Pancreas (tissue), 10 donors: ENCODE data around the gene KRT4. TPM values are rescaled to one million over a fixed set of nuclear protein-coding genes. Genes with fewer than 3 reads are reported as not detected.

Experiments
- ATAC-seq, 4 donors: fragments of 200-7000 bp; cut with Tn5 transposase; one replicate each; pipeline versions ENCODE4 v1.8.0 to v1.9.1; 2020; ENCODE audit warnings: mild to moderate bottlenecking in 4 of 4, moderate library complexity in 4 of 4
- DNase-seq, 6 donors: peaks; one replicate each; pipeline ENCODE4 v3.0.0-alpha.2; 2020
- FAIRE-seq: peaks from 2 replicates; lab custom pipeline; 2012; peaks lifted over from hg19 to GRCh38; lab: Jason Lieb, UNC
- H3K27ac ChIP-seq, 4 donors: fragments of 200-600 bp; sonication (generic); 1 replicate in 3 of 4; 2 replicates in 1 of 4; pipeline versions ENCODE4 v1.5.0 to v1.8.0; 2020
- H3K27me3 ChIP-seq, 4 donors: fragments of 200-600 bp; one replicate each; pipeline ENCODE4 v1.8.0; 2021
- H3K36me3 ChIP-seq, 3 donors: fragments of 200-600 bp; sonication (generic) in 1 of 3; one replicate each; pipeline versions ENCODE4 v1.5.0 to v1.8.0; 2020 to 2021
- H3K4me1 ChIP-seq, 3 donors: fragments of 200-600 bp; one replicate each; pipeline ENCODE4 v1.8.0; 2021
- H3K4me3 ChIP-seq, 4 donors: fragments of 200-600 bp; sonication (generic) in 2 of 4; one replicate each; pipeline versions ENCODE4 v1.5.0 to v1.8.0; 2020 to 2021
- H3K9me3 ChIP-seq, 4 donors: fragments of 200-600 bp; one replicate each; pipeline ENCODE4 v1.8.0; 2021
- WGBS, 2 donors: extraction: QIAGEN DNeasy Blood & Tissue Kit; methylation state at CpG; one replicate each; pipeline ENCODE4 v1.1.7; 2013; 5-methylcytosine and 5-hydroxymethylcytosine counted together
- intact Hi-C, 3 donors: fragments of 100-400 bp; cut with DNase I; formaldehyde crosslinking; loops; one replicate each; pipeline versions ENCODE4 v1.11.1 to v1.14.2; 2022
- polyA plus RNA-seq, 2 donors: library from polyadenylated mRNA; stranded (reverse); fragments of 200-250 nt; gene quantifications; one replicate each; pipeline ENCODE4 v1.2.3, GENCODE V29; 2013
- total RNA-seq, 6 donors: library from RNA; stranded (reverse); fragmentation: NEBNext Ultra II Directional in 4 of 6; extraction: Animal tissue kit (Norgen Biotek cat#: 25700) in 4 of 6; gene quantifications; one replicate each; pipeline versions ENCODE4 v1.2.1 to v1.2.4, GENCODE V29; 2021 to 2023
- TF ChIP-seq, protein P1 (sequence below), 4 donors: fragments of 200-600 bp; sonication (generic) in 3 of 4; IDR thresholded peaks; one replicate each; pipeline versions ENCODE4 v1.5.0 to v1.8.0; 2021; ENCODE audit warnings: antibody characterized with exemption in 4 of 4
- donor health status: healthy with polysubstance abuse.
- donor health status: DM: no; HTN: no; CAD: no; lungs with moderate emphysema.
- donor health status: DM: no; HTN: no; CAD: no.
- donor health status: control.
- donor health status: control.
- donor health status: Bipolar disorder and iron deficiency.
- donor health status: DM: yes; HTN: yes; CAD: no.
- donor health status: DM: no; HTN: no; CAD: no.
- donor health status: DM: no; HTN: no; CAD: no.
- donor health status: DM: yes; HTN: yes; CAD: no.

The KRT4 gene
- total and polyA plus RNA-seq, 8 donors = 0.09 to 1.9 (median 0.26) TPM; not detected in 1

DNA sequence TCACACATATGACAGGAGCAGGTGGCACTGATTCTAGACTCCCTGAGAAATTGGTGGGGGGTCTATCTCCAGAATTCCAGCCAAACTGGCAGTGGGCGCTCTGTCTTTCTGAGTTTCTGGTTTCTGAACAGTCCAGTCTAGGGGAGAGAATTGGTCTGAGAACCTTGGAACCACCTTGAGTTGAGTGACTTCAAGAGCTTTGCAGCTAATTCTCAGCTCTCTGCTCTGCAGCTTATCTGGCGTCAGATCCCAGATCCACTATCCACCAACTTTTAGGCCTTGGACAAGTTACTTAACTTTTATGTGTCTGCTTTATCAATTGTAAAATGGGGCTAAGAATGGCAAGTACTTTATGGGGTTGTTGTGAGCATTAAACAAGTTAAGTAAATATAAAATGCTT lies 35.1 kb downstream of the KRT4 start:
- FAIRE-seq = no peak
- DNase-seq = no peak
- whole genome bisulfite sequencing, 2 donors = 86 to 93% methylated on average over 2 of the region's 2 CpGs

DNA sequence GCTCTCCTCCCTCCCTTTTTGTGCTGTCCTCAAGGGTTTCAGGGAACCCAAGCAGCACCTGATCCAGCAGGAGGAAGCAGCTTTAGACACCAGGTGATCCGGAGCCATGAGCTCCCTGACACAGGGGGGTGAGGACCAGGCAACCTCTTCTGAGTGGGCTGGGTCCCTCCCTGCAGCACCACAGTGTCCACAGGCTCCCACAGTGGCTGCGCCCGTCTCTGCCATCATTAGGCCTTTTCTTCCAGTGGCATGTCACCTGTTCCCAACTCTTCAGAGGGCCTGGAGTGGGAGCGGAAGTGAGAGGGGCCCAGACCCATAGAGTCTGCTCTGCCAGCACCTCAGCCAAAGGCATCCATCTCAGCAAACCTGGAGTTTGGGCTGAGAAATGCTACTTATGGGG lies 36.4 kb downstream of the KRT4 start:
- no peaks in the 10 kb centered on the region for H3K27me3 ChIP-seq
- FAIRE-seq (no peak), ATAC-seq (no peak), DNase-seq (no peak)
- 77 to 84% methylated on average over 4 of the region's 4 CpGs for WGBS, 2 donors
- no peaks in the 10 kb centered on the region for H3K9me3 ChIP-seq
- intact Hi-C loops = no loop called here
- TF ChIP-seq, protein P1, sequence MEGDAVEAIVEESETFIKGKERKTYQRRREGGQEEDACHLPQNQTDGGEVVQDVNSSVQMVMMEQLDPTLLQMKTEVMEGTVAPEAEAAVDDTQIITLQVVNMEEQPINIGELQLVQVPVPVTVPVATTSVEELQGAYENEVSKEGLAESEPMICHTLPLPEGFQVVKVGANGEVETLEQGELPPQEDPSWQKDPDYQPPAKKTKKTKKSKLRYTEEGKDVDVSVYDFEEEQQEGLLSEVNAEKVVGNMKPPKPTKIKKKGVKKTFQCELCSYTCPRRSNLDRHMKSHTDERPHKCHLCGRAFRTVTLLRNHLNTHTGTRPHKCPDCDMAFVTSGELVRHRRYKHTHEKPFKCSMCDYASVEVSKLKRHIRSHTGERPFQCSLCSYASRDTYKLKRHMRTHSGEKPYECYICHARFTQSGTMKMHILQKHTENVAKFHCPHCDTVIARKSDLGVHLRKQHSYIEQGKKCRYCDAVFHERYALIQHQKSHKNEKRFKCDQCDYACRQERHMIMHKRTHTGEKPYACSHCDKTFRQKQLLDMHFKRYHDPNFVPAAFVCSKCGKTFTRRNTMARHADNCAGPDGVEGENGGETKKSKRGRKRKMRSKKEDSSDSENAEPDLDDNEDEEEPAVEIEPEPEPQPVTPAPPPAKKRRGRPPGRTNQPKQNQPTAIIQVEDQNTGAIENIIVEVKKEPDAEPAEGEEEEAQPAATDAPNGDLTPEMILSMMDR (IDR thresholded peaks at IDR 0.05) = no peak
- H3K4me1 ChIP-seq = no peaks in the 10 kb centered on the region
- H3K27ac ChIP-seq = no peak overlapping the region
- no peaks in the 10 kb centered on the region for H3K36me3 ChIP-seq
- no peak overlapping the region for H3K4me3 ChIP-seq

More for the DNA sequence above, 35.1 kb downstream of the KRT4 start:
- Histone ChIP-seq H3K4me3 (no peak overlapping the region), H3K27ac (no peak overlapping the region), H3K36me3 (no peaks in the 10 kb centered on the region), H3K4me1 (no peaks in the 10 kb centered on the region), H3K27me3 (no peaks in the 10 kb centered on the region), H3K9me3 (no peaks in the 10 kb centered on the region)
- no peak for ATAC-seq
- TF ChIP-seq, protein P1 (IDR thresholded peaks at IDR 0.05) = no peak
- intact Hi-C loops = no loop called here

DNA sequence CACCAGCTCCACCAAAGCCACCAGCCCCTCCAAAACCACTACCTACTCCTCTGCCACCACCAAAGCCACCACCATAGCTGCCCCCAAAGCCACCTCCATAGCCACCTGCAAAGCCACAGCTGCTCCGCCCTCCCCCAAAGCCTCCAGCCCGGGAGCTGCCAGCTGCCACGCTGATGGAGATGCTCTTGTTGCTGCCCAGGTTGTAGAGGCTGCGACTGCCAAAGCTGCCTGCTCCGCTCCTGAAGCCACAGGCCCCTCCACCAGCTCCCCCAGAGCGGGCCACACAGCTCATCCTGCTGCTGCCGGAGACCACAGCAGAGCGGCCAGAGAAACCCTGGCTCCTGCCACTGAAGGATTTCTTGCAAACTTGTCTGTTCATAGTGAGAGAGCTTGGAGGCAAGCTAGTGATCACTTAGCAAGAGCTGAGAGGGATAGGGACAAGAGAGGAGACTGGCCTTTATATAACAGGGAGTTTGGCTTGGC lies 37.0 kb downstream of the KRT4 start, which contains the start of gene KRT76:
KRT76 (minus strand) TSS at position 433 of the 483 bp plus-strand sequence; CDS start at position 379, 54 bp downstream.
- 77 to 84% methylated on average over 8 of the region's 8 CpGs for WGBS, 2 donors
- no peaks in the 10 kb centered on the region for H3K4me1 ChIP-seq
- no peak within 1 kb of the TSS for H3K27ac ChIP-seq
- TF ChIP-seq, protein P1 (IDR thresholded peaks at IDR 0.05) = no peak
- intact Hi-C loops = no loop called here
- FAIRE-seq (no peak), ATAC-seq (no peak), DNase-seq (no peak)
- H3K36me3 ChIP-seq = no peaks in the 10 kb centered on the region
- H3K9me3 ChIP-seq = no peaks in the 10 kb centered on the region
- no peak within 1 kb of the TSS for H3K4me3 ChIP-seq
- no peaks in the 10 kb centered on the region for H3K27me3 ChIP-seq

DNA sequence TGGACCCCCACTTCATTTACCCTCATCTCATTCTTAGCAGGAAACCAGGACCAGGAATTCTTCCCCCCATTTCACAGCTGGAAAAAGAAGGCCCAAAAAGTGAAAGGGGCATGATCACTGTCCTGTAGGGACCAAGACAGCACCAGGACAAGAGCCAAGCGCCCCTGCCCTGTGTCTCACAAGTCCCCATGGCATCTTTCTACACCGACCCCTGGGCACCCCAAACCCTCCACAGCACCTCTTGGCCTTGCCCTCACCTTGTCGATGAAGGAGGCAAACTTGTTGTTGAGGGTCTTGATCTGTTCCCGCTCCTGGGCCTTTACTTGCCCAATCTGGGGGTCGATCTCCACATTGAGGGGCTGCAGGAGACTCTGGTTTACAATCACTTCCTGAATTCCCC lies 37.5 kb downstream of the KRT4 start:
- no peak for DNase-seq
- H3K4me1 ChIP-seq = no peaks in the 10 kb centered on the region
- no peak overlapping the region for H3K27ac ChIP-seq
- TF ChIP-seq, protein P1 (IDR thresholded peaks at IDR 0.05) = no peak
- 77 to 85% methylated on average over 5 of the region's 5 CpGs for whole genome bisulfite sequencing, 2 donors
- no peak for FAIRE-seq
- H3K27me3 ChIP-seq = no peaks in the 10 kb centered on the region
- no peaks in the 10 kb centered on the region for H3K36me3 ChIP-seq
- H3K4me3 ChIP-seq = no peak overlapping the region
- no peaks in the 10 kb centered on the region for H3K9me3 ChIP-seq
- intact Hi-C loops = no loop called here
- no peak for ATAC-seq

DNA sequence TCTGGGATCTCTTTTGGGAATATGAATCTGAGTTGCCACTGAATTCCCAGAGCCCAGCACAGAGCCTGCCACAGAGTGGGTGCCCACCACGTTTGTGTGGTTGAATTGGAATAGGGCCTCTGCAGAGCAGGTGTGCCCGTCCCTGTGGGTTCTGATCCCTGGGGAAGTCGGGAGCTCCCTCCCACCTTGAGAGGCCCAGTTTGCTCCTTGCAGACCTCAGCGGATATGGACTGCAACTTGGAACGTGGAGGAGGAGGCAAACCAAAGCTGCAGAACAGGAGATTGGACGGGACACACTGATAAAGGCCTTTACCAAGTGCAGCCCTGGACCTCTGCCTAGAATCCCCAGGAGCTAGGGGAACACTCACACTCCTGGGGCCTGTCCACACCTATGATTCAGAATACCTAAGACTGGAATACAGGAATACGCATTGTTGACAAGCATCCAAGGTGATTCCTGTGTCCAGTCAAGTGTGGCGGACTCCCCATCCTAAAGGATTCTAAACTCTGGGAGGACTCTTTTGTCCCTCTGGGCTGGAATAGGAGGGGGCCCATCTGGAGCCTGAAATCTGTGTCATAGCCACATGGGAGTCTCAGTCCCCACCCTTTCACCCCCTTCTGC lies 39.2 kb downstream of the KRT4 start:
- no peaks in the 10 kb centered on the region for H3K4me1 ChIP-seq
- DNase-seq = no peak
- no peak overlapping the region for H3K27ac ChIP-seq
- no peak for ATAC-seq
- H3K27me3 ChIP-seq = no peaks in the 10 kb centered on the region
- H3K4me3 ChIP-seq = no peak overlapping the region
- H3K9me3 ChIP-seq = no peaks in the 10 kb centered on the region
- WGBS, 2 donors = 66 to 72% methylated on average over 8 of the region's 8 CpGs
- intact Hi-C loops = no loop called here
- no peak for FAIRE-seq
- no peaks in the 10 kb centered on the region for H3K36me3 ChIP-seq
- TF ChIP-seq, protein P1 (IDR thresholded peaks at IDR 0.05) = no peak
